Measurements from ENCODE around the gene PCDHGA8.
"Not testable (repeated sequence)": the region's sequence is repeated elsewhere in the genome, so short reads cannot be mapped to it uniquely, and the experiment has no call there.

The PCDHGA8 gene

DNA sequence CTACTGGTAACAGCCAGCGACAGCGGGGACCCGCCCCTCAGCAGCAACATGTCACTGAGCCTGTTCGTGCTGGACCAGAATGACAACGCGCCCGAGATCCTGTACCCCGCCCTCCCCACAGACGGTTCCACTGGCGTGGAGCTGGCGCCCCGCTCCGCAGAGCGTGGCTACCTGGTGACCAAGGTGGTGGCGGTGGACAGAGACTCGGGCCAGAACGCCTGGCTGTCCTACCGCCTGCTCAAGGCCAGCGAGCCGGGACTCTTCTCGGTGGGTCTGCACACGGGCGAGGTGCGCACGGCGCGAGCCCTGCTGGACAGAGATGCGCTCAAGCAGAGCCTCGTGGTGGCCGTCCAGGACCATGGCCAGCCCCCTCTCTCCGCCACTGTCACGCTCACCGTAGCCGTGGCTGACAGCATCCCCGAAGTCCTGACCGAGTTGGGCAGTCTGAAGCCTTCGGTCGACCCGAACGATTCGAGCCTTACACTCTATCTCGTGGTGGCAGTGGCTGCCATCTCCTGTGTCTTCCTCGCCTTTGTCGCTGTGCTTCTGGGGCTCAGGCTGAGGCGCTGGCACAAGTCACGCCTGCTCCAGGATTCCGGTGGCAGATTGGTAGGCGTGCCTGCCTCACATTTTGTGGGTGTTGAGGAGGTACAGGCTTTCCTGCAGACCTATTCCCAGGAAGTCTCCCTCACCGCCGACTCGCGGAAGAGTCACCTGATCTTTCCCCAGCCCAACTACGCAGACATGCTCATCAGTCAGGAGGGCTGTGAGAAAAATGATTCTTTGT lies 2.2 kb downstream of the PCDHGA8 start:
- in situ Hi-C loops (cut with MboI; ENCODE audit: low pct_unique_long_range_greater_than_20kb, low sequenced_read_pairs); DNase-seq: not testable (repeated sequence)

- in situ Hi-C loops (cut with MboI; ENCODE audit: low pct_unique_long_range_greater_than_20kb, low sequenced_read_pairs): not testable (repeated sequence)
Observed at GRCh38 chr5:141397756-141398551, 5.5 kb downstream of the PCDHGA8 start, which contains the start of gene PCDHGB5. PCDHGB5 (plus strand) TSS chr5:141397947; CDS start chr5:141398128, 181 bp downstream.

GRCh38 chr5:141398608-141399007 lies 6.2 kb downstream of the PCDHGA8 start:
- no peak for DNase-seq
- in situ Hi-C loops (cut with MboI; ENCODE audit: low pct_unique_long_range_greater_than_20kb, low sequenced_read_pairs): no loop called here

More at GRCh38 chr5:141397756-141398551, 5.5 kb downstream of the PCDHGA8 start, which contains the start of gene PCDHGB5:
- not testable (repeated sequence) for DNase-seq

GRCh38 chr5:141399555-141400258 lies 7.3 kb downstream of the PCDHGA8 start:
- no peak for DNase-seq
- in situ Hi-C loops (cut with MboI; ENCODE audit: low pct_unique_long_range_greater_than_20kb, low sequenced_read_pairs): no loop called here

DNA sequence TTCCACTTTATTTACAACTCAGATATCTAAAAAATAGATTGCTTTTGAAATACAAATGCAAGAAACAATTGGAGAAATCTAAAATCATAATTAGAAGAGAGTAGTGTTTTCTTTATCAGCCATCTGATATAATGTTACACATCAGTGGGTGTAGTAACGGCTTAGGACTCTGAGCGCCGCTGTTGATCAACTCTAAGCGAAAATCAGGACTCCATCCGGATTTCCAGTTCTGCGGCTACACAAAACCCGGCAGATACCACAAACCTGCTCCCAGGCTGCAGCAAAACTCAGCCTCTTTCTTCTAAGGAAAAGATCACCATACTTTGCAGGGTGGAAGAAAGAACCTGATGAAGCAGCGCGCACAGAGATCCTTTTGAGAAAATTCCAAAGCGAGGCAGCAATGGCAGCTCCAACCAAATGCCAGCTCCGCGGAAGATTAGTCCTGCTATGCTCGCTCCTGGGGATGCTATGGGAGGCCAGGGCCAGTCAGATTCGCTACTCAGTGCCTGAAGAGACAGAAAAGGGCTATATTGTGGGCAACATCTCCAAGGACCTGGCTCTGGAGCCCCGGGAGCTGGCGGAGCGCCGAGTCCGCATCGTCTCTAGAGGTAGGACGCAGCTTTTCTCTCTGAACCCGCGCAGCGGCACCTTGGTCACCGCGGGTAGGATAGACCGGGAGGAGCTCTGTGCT lies 10.3 kb downstream of the PCDHGA8 start, which contains the start of gene PCDHGA9:
Gene PCDHGA9, plus strand, starts transcription at position 226 of the 691 bp plus-strand sequence. Its CDS starts 175 bp downstream, at position 401.
- DNase-seq: peak; percentile 3
- in situ Hi-C loops (cut with MboI; ENCODE audit: low pct_unique_long_range_greater_than_20kb, low sequenced_read_pairs): no loop called here

- in situ Hi-C loops (cut with MboI; ENCODE audit: low pct_unique_long_range_greater_than_20kb, low sequenced_read_pairs): no loop called here
- DNase-seq: no peak
Observed at GRCh38 chr5:141403387-141403786, 11.0 kb downstream of the PCDHGA8 start.

DNA sequence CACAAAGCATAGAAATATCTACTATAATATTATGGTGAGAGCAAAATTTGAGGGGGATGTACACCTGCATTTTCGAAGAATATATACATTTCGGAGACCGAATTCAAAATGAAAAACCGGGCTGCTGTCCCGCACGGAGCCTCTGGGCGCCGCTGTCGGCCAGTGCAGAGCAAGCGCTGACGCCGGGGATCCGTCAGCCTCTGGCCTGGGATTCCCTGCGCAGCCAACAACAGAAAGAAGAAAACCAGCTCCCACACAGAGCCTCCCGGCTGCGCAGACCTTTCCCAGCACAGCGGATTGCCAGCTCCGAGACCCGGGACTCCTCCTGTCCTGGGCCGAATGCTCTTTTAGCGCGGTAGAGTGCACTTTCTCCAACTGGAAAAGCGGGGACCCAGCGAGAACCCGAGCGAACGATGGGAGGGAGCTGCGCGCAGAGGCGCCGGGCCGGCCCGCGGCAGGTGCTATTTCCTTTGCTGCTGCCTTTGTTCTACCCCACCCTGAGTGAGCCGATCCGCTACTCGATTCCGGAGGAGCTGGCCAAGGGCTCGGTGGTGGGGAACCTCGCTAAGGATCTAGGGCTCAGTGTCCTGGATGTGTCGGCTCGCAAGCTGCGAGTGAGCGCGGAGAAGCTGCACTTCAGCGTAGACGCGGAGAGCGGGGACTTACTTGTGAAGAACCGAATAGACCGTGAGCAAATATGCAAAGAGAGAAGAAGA lies 15.5 kb downstream of the PCDHGA8 start, which contains the start of gene PCDHGB6:
Gene PCDHGB6, plus strand, starts transcription at position 232 of the 716 bp plus-strand sequence. Its CDS starts 182 bp downstream, at position 414.
- in situ Hi-C loops (cut with MboI; ENCODE audit: low pct_unique_long_range_greater_than_20kb, low sequenced_read_pairs); DNase-seq: not testable (repeated sequence)

GRCh38 chr5:141409598-141410306 lies 17.3 kb downstream of the PCDHGA8 start:
- in situ Hi-C loops (cut with MboI; ENCODE audit: low pct_unique_long_range_greater_than_20kb, low sequenced_read_pairs): no loop called here
- no peak for DNase-seq

DNA sequence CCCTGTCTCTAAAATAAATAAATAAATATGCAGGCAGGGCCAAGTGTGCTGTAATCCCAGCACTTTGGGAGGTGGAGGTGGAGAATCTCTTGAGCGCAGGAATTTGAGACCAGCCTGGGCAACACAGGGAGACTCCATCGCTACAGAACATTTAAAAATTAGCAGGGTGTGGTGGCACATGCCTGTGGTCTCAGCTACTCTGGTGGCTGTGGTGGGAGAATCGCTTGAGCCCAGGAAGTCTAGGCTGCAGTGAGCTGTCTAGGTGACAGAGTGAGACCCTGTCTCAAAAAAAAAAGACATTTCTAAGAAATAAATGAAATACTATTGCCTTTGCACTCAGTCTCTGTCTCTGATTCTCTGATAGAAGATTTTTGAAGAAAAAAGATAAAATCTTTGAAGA lies 19.1 kb downstream of the PCDHGA8 start:
- in situ Hi-C loops (cut with MboI; ENCODE audit: low pct_unique_long_range_greater_than_20kb, low sequenced_read_pairs): no loop called here
- DNase-seq: no peak

GRCh38 chr5:141412854-141413539 lies 20.6 kb downstream of the PCDHGA8 start, which contains the start of gene PCDHGA10:
PCDHGA10 (plus strand) TSS chr5:141412987; CDS start chr5:141413176, 189 bp downstream.
- DNase-seq: peak; percentile 87
- in situ Hi-C loops (cut with MboI; ENCODE audit: low pct_unique_long_range_greater_than_20kb, low sequenced_read_pairs): no loop called here

DNA sequence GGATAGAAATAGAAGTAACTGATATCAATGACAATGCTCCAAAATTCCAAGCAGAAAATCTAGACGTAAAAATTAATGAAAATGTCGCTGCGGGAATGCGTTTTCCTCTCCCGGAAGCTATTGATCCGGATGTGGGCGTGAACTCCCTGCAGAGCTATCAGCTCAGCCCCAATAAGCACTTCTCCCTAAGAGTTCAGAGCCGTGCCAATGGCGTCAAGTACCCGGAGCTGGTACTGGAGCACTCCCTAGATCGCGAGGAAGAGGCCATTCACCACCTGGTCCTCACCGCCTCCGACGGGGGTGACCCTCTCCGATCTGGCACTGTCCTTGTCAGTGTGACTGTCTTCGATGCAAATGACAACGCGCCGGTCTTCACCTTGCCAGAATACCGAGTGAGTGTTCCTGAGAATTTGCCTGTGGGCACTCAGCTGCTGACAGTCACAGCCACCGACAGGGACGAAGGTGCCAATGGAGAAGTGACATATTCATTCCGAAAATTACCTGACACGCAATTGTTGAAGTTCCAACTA lies 21.2 kb downstream of the PCDHGA8 start:
- DNase-seq: no peak
- in situ Hi-C loops (cut with MboI; ENCODE audit: low pct_unique_long_range_greater_than_20kb, low sequenced_read_pairs): no loop called here

GRCh38 chr5:141414548-141415274 lies 22.3 kb downstream of the PCDHGA8 start:
- DNase-seq; in situ Hi-C loops (cut with MboI; ENCODE audit: low pct_unique_long_range_greater_than_20kb, low sequenced_read_pairs): not testable (repeated sequence)

GRCh38 chr5:141415275-141415618 lies 22.8 kb downstream of the PCDHGA8 start:
- in situ Hi-C loops (cut with MboI; ENCODE audit: low pct_unique_long_range_greater_than_20kb, low sequenced_read_pairs); DNase-seq: not testable (repeated sequence)

- in situ Hi-C loops (cut with MboI; ENCODE audit: low pct_unique_long_range_greater_than_20kb, low sequenced_read_pairs): not testable (repeated sequence)
Observed at GRCh38 chr5:141417494-141418172, 25.2 kb downstream of the PCDHGA8 start, which contains the start of gene PCDHGB7. PCDHGB7 (plus strand) TSS chr5:141417677; CDS start chr5:141417860, 183 bp downstream.

More at GRCh38 chr5:141417494-141418172, 25.2 kb downstream of the PCDHGA8 start, which contains the start of gene PCDHGB7:
- peak; percentile 13 for DNase-seq

Data from KBM-7 (cell line).